Right atrium auricular region (tissue), 2 donors: ENCODE measurements around the gene COX7A2. TPM values are rescaled to one million over a fixed set of nuclear protein-coding genes. Genes with fewer than 3 reads are reported as not detected.

ENCODE experiments used
- DNase-seq: peaks from one replicate; pipeline ENCODE4 v3.0.0-alpha.2; 2019; ENCODE audit warnings: low spot score
- H3K27ac ChIP-seq, 2 donors: fragments of 200-600 bp; sonication (generic); 1 replicate in 1 of 2; 2 replicates in 1 of 2; pipeline ENCODE4 v1.5.1; 2016 to 2019
- H3K27me3 ChIP-seq, 2 donors: fragments of 200-600 bp; sonication (generic); one replicate each; pipeline versions ENCODE4 v1.5.1 to v1.6.0; 2017 to 2019
- H3K36me3 ChIP-seq: fragments of 200-600 bp; sonication (generic); one replicate; pipeline ENCODE4 v1.5.1; 2016
- H3K4me1 ChIP-seq, 2 donors: fragments of 200-600 bp; sonication (generic); one replicate each; pipeline versions ENCODE4 v1.5.1 to v1.6.0; 2017 to 2019
- H3K4me3 ChIP-seq, 2 donors: fragments of 200-600 bp; sonication (generic); 1 replicate in 1 of 2; 2 replicates in 1 of 2; pipeline ENCODE4 v1.5.1; 2017 to 2019; ENCODE audit warnings: mild to moderate bottlenecking in 1 of 2, moderate library complexity in 1 of 2
- H3K9me3 ChIP-seq, 2 donors: fragments of 200-600 bp; sonication (generic); one replicate each; pipeline ENCODE4 v1.5.1; 2019
- total RNA-seq, 2 donors: library from RNA; depleted of rRNA; stranded (reverse); fragments of >200 nt; gene quantifications; one replicate each; pipeline ENCODE4 v1.1.0, GENCODE V29; 2016
- TF ChIP-seq, protein P1 (sequence below), 2 donors: fragments of 200-600 bp; sonication (generic); IDR thresholded peaks; one replicate each; pipeline ENCODE4 v1.5.1; 2019; ENCODE audit warnings: antibody characterized with exemption in 2 of 2

Gene COX7A2, protein sequence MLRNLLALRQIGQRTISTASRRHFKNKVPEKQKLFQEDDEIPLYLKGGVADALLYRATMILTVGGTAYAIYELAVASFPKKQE
- total RNA-seq: 1,000 to 10,000 TPM in 1 of 2 donors, 100 to 1,000 TPM in 1; 647 to 2,028 TPM

DNA sequence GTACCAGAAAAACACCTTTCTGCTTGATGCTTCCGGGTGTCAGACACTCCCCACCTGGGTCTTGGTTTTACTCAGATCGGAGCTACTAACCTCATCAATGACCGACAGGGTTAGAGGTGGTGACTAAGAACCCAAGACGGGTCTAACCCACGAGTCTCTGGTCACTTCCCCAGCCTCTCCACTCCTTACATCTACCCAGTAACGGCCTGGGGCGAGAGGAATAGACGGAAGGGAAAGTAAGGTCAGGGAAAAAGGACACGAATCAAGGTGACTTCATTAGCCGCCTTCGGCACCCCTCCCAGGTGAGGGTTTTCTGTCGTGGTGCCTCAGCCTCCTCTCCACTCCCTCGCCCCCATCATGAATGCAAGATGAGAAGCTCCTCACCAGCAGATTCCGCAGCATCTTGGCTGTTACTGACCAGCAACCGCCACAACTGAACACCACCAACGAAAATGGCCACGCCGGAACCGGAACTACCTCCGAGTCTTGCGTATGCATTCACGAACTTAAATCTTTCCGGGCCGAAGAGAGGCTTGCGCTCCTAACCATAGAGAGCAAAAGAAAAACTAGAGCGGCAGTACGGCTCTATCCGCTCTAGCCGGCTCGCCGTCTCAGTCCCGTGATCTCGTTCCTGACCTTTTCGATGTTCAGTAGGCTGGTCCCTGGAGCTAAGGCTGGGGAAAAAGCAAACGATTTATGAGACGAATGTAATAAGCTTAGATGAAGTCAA, at the start of gene COX7A2:
Gene COX7A2 (minus strand): TSS at position 469 of the 730 bp plus-strand sequence. CDS start 67 bp downstream, at position 402.
- TF ChIP-seq, protein P1, sequence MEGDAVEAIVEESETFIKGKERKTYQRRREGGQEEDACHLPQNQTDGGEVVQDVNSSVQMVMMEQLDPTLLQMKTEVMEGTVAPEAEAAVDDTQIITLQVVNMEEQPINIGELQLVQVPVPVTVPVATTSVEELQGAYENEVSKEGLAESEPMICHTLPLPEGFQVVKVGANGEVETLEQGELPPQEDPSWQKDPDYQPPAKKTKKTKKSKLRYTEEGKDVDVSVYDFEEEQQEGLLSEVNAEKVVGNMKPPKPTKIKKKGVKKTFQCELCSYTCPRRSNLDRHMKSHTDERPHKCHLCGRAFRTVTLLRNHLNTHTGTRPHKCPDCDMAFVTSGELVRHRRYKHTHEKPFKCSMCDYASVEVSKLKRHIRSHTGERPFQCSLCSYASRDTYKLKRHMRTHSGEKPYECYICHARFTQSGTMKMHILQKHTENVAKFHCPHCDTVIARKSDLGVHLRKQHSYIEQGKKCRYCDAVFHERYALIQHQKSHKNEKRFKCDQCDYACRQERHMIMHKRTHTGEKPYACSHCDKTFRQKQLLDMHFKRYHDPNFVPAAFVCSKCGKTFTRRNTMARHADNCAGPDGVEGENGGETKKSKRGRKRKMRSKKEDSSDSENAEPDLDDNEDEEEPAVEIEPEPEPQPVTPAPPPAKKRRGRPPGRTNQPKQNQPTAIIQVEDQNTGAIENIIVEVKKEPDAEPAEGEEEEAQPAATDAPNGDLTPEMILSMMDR (IDR thresholded peaks at IDR 0.05): no peak
- DNase-seq: peak; percentile 95

DNA sequence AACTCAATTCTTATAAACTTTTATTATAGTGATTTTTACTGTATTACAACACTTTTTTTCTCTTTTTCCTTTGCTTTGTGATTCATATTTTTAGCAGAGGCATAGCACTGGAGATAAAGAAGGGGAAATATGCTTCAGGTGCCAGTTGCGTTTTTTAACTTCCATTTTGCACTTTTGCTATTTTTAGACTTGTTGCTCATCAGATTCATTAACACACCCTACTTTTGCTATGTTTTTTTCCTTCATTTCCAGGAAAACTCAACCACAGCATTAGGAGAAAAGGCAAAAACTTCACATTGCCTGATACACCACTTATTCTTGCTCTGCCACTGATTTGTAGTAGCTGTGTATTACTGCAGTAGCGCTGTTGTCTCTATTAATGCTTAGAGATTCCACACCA, 49.0 kb upstream of the COX7A2 start:
- Histone ChIP-seq H3K9me3 (no peaks in the 10 kb centered on the region), H3K36me3 (no peaks in the 10 kb centered on the region), H3K4me1 (peaks cover 0 to 26% of the 10 kb centered on the region in 2 donors), H3K4me3 (no peak overlapping the region), H3K27me3 (no peaks in the 10 kb centered on the region), H3K27ac (peak overlapping the region in 1 of 2 donors; percentile 41)
- TF ChIP-seq, protein P1 (IDR thresholded peaks at IDR 0.05): no peak
- no peak for DNase-seq

More for the DNA sequence above, at the start of gene COX7A2:
- Histone ChIP-seq H3K36me3 (peaks cover 16% of the 10 kb centered on the region), H3K4me1 (peaks cover 0 to 28% of the 10 kb centered on the region in 2 donors), H3K27me3 (no peaks in the 10 kb centered on the region), H3K9me3 (no peaks in the 10 kb centered on the region), H3K27ac (peak within 1 kb of the TSS; percentile 86 to 92), H3K4me3 (peak within 1 kb of the TSS; percentile 62 to 87)

- Histone ChIP-seq H3K4me3 (no peak overlapping the region), H3K27me3 (no peaks in the 10 kb centered on the region), H3K36me3 (no peaks in the 10 kb centered on the region), H3K9me3 (no peaks in the 10 kb centered on the region), H3K4me1 (peaks cover 0 to 26% of the 10 kb centered on the region in 2 donors), H3K27ac (peak overlapping the region; percentile 20 to 35)
- TF ChIP-seq, protein P1 (IDR thresholded peaks at IDR 0.05): no peak
- DNase-seq: no peak
Observed at GRCh38 chr6:75291744-75292143, 48.1 kb upstream of the COX7A2 start.

DNA sequence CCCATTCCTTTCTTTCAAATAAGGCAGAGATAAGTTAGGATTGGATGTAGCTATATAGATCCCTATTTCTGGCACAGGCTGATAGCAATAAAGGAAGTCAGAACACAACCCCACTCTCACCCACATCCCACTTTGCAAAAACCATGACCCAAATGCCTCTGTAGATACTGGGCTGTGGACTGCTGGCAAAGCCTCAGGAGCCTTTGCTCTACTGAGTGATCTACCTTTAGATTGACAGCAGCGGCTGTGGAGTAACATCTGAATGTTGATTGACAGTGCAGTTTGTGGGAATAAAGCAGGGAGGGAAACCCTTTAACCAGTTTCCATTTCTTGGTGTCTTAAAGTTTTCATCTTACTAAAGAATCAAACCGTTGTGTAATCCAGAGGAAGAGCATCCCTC, 47.7 kb upstream of the COX7A2 start:
- no peak overlapping the region for H3K4me3 ChIP-seq
- H3K27ac ChIP-seq: peak overlapping the region; percentile 18 to 35
- DNase-seq: no peak
- TF ChIP-seq, protein P1 (IDR thresholded peaks at IDR 0.05): no peak
- H3K27me3 ChIP-seq: no peaks in the 10 kb centered on the region
- peaks cover 0 to 26% of the 10 kb centered on the region in 2 donors for H3K4me1 ChIP-seq
- no peaks in the 10 kb centered on the region for H3K9me3 ChIP-seq
- no peaks in the 10 kb centered on the region for H3K36me3 ChIP-seq

DNA sequence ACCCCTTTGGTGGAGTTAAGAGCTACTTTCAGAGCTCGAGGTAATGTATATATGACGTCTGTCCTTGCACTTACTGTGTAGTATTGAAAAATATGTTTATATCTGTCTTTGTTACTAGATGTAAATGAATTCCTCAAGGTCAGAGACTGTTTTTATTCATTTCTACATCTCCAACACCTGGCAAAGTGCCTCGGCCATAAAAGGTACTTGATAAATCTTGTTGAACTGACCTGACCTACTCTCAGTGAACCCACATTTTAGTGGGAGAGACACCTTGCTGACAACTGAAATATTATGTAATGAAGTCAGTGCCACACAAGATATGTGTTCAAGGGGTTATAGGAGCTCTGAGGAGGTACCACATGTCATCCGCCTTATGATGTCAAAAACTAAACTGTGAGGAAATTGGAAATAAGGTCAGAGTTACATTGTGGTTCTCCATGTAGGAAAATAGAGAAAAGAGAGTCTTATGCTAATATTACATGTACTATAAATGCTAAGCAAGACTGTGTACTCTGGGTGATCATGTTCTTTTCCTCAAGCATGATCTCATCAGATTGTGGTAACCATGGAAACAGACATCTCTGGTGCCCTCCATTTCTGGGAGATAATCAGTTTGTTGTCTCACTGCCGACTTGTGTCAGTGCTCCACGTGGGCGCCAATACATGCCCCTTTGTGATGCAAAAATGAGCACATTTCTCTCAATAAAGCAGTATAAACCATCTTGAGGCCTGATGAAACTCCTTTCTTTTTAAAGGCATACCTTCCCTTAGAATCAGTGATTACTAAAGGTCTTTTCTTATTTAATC, 46.7 kb upstream of the COX7A2 start:
- Histone ChIP-seq H3K4me3 (no peak overlapping the region), H3K36me3 (no peaks in the 10 kb centered on the region), H3K9me3 (no peaks in the 10 kb centered on the region), H3K27ac (peak overlapping the region; percentile 33 to 35), H3K27me3 (no peaks in the 10 kb centered on the region), H3K4me1 (peaks cover 0 to 26% of the 10 kb centered on the region in 2 donors)
- TF ChIP-seq, protein P1 (IDR thresholded peaks at IDR 0.05): no peak
- DNase-seq: no peak
